Esophagus muscularis mucosa (tissue), 3 donors: ENCODE measurements around the gene NPAS3.

Source experiments
- POLR2A ChIP-seq: fragments of 450-650 bp; IDR thresholded peaks from one replicate; pipeline ENCODE4 v1.6.1; 2017; ENCODE audit warnings: antibody characterized with exemption, moderate library complexity, mild to moderate bottlenecking, low read depth
- POLR2AphosphoS5 ChIP-seq, 2 donors: sonication (generic); formaldehyde crosslinking; IDR thresholded peaks; one replicate each; pipeline ENCODE4 v1.6.1; 2017; ENCODE audit warnings: antibody characterized with exemption in 2 of 2
- TF ChIP-seq, protein P1 (sequence below), 3 experiments: fragments of 200-600 bp in 2 of 3; fragments of 450-650 bp in 1 of 3; sonication (generic) in 2 of 3; IDR thresholded peaks; one replicate each; pipeline ENCODE4 v1.5.1; 2017 to 2019; ENCODE audit warnings: antibody characterized with exemption in 3 of 3, mild to moderate bottlenecking in 2 of 3, moderate library complexity in 1 of 3

DNA sequence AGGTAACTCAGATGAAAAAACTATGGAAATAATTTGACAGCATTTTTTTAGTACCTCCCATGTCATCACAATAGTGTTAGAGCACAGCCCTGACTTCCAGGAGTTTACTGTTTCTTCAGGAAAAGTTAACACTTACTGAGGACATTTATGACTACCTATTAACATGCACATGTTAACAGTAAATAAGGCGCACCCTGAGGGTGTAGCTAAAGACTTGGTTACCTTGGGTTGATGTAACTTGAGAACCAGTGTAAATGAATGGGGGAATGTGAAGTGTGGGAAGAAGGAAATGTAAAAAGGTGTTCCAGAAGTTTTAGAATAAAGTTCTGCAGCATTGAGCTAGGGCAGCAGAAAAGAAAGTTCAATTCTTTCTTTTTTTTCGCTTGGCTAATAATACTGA is 646.0 kb downstream of the NPAS3 start:
- TF ChIP-seq, protein P1, sequence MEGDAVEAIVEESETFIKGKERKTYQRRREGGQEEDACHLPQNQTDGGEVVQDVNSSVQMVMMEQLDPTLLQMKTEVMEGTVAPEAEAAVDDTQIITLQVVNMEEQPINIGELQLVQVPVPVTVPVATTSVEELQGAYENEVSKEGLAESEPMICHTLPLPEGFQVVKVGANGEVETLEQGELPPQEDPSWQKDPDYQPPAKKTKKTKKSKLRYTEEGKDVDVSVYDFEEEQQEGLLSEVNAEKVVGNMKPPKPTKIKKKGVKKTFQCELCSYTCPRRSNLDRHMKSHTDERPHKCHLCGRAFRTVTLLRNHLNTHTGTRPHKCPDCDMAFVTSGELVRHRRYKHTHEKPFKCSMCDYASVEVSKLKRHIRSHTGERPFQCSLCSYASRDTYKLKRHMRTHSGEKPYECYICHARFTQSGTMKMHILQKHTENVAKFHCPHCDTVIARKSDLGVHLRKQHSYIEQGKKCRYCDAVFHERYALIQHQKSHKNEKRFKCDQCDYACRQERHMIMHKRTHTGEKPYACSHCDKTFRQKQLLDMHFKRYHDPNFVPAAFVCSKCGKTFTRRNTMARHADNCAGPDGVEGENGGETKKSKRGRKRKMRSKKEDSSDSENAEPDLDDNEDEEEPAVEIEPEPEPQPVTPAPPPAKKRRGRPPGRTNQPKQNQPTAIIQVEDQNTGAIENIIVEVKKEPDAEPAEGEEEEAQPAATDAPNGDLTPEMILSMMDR (IDR thresholded peaks at IDR 0.05), result no peak
- TF ChIP-seq POLR2A (no peak), POLR2AphosphoS5 (IDR thresholded peaks at IDR 0.05) (no peak)
